GM23338 (cell line): ENCODE measurements around the gene TBC1D16. TPM values are rescaled to one million over a fixed set of nuclear protein-coding genes. Genes with fewer than 3 reads are reported as not detected.

Experiments used
- ATAC-seq: fragments of 200-7000 bp; cut with Tn5 transposase; 3 replicates; pipeline ENCODE4 v1.9.1; 2020
- DNase-seq: peaks from one replicate; pipeline ENCODE4 v3.0.0-alpha.2; 2015; ENCODE audit warnings: low spot score
- H2AFZ ChIP-seq: fragments of 200-600 bp; sonication (generic); 2 replicates; pipeline ENCODE4 v1.8.0; 2016; ENCODE audit warnings: antibody characterized with exemption, mild to moderate bottlenecking, moderate library complexity
- H3F3A ChIP-seq: fragments of 200-600 bp; sonication (generic); replicated peaks from 2 replicates; pipeline ENCODE4 v1.8.0; 2017; ENCODE audit warnings: antibody characterized with exemption, mixed run types, low read depth
- H3K27ac ChIP-seq: fragments of 200-600 bp; sonication (generic); 2 replicates; pipeline ENCODE4 v1.6.1; 2016; ENCODE audit warnings: low read depth
- H3K27me3 ChIP-seq: fragments of 200-600 bp; sonication (generic); 2 replicates; pipeline ENCODE4 v1.8.0; 2016; ENCODE audit warnings: mild to moderate bottlenecking, mixed run types, moderate library complexity; ENCODE audit not compliant: insufficient read depth
- H3K36me3 ChIP-seq: fragments of 200-600 bp; sonication (generic); 2 replicates; pipeline ENCODE4 v1.8.0; 2016; ENCODE audit warnings: mild to moderate bottlenecking; ENCODE audit not compliant: insufficient read depth
- H3K4me1 ChIP-seq: fragments of 200-600 bp; sonication (generic); 2 replicates; pipeline ENCODE4 v1.8.0; 2016; ENCODE audit warnings: mild to moderate bottlenecking, moderate library complexity; ENCODE audit not compliant: insufficient read depth
- H3K4me2 ChIP-seq: fragments of 200-600 bp; sonication (generic); 2 replicates; pipeline ENCODE4 v1.7.1; 2017; ENCODE audit warnings: mixed run types
- H3K4me3 ChIP-seq: fragments of 200-600 bp; sonication (generic); 2 replicates; pipeline ENCODE4 v1.6.1; 2016; ENCODE audit warnings: mixed run types
- H3K79me2 ChIP-seq: fragments of 200-600 bp; sonication (generic); replicated peaks from 2 replicates; pipeline ENCODE4 v1.8.0; 2017; ENCODE audit warnings: mild to moderate bottlenecking; ENCODE audit not compliant: insufficient read depth
- H3K9me2 ChIP-seq: fragments of 200-600 bp; sonication (generic); 2 replicates; pipeline ENCODE4 v1.8.0; 2017; ENCODE audit not compliant: insufficient read depth
- H4K20me1 ChIP-seq: fragments of 200-600 bp; sonication (generic); replicated peaks from 2 replicates; pipeline ENCODE4 v1.8.0; 2017; ENCODE audit warnings: mild to moderate bottlenecking; ENCODE audit not compliant: insufficient read depth
- H3K27ac Mint-ChIP-seq: 2 replicates; pipeline ENCODE4 v1.8.0; 2020; ENCODE audit warnings: inconsistent platforms, mild to moderate bottlenecking, moderate library complexity, mixed read lengths
- H3K27me3 Mint-ChIP-seq: 3 replicates; pipeline ENCODE4 v1.8.0; 2022; ENCODE audit warnings: low read depth, mild to moderate bottlenecking, moderate library complexity, mixed read lengths, inconsistent platforms; ENCODE audit not compliant: insufficient read depth, poor library complexity
- H3K36me3 Mint-ChIP-seq: 3 replicates; pipeline ENCODE4 v1.8.0; 2021; ENCODE audit warnings: low read depth, mild to moderate bottlenecking, inconsistent platforms, moderate library complexity, mixed read lengths
- H3K4me1 Mint-ChIP-seq: 3 replicates; pipeline ENCODE4 v1.8.0; 2020; ENCODE audit warnings: mild to moderate bottlenecking, inconsistent platforms, mixed read lengths
- H3K4me3 Mint-ChIP-seq: 3 replicates; pipeline ENCODE4 v1.8.0; 2021; ENCODE audit warnings: moderate library complexity, mild to moderate bottlenecking, inconsistent platforms, mixed read lengths
- H3K9me3 Mint-ChIP-seq: 3 replicates; pipeline ENCODE4 v1.8.0; 2020; ENCODE audit warnings: moderate library complexity, mild to moderate bottlenecking, inconsistent platforms, mixed read lengths
- CREB1 ChIP-seq: fragments of 250-450 bp; sonication (Bioruptor Pico); IDR thresholded peaks from 2 replicates; pipeline ENCODE4 v1.5.0; 2020; ENCODE audit warnings: low read depth, mild to moderate bottlenecking, moderate library complexity
- CTCF ChIP-seq, 2 experiments: fragments of 200-600 bp in 1 of 2; sonication (generic) in 1 of 2; conservative IDR thresholded peaks; 2 replicates each; pipeline versions ENCODE4 v1.5.1 to v1.6.1; 2016 to 2017; ENCODE audit warnings: antibody characterized with exemption in 2 of 2, low read depth in 2 of 2, mild to moderate bottlenecking in 2 of 2, moderate library complexity in 1 of 2
- ETS1 ChIP-seq: IDR thresholded peaks from 2 replicates; pipeline ENCODE4 v1.6.1; 2016; ENCODE audit warnings: antibody characterized with exemption
- EZH2 ChIP-seq: fragments of 200-600 bp; sonication (generic); IDR thresholded peaks from one replicate; pipeline ENCODE4 v1.8.0; 2017; ENCODE audit warnings: antibody characterized with exemption, mild to moderate bottlenecking, low read depth; ENCODE audit not compliant: unreplicated experiment
- EZH2phosphoT487 ChIP-seq: fragments of 200-600 bp; sonication (generic); IDR thresholded peaks from one replicate; pipeline ENCODE4 v1.8.1; 2018; ENCODE audit warnings: antibody characterized with exemption; ENCODE audit not compliant: unreplicated experiment
- JUNB ChIP-seq: IDR thresholded peaks from one replicate; pipeline ENCODE4 v1.6.1; 2016; ENCODE audit warnings: antibody characterized with exemption; ENCODE audit not compliant: unreplicated experiment
- NANOG ChIP-seq: IDR thresholded peaks from 2 replicates; pipeline ENCODE4 v1.6.1; 2016; ENCODE audit warnings: antibody characterized with exemption, borderline replicate concordance
- POLR2AphosphoS5 ChIP-seq: IDR thresholded peaks from 2 replicates; pipeline ENCODE4 v1.6.1; 2016; ENCODE audit warnings: antibody characterized with exemption, low read depth
- REST ChIP-seq: IDR thresholded peaks from one replicate; pipeline ENCODE4 v1.6.1; 2018; ENCODE audit warnings: antibody characterized with exemption; ENCODE audit not compliant: unreplicated experiment
- STAT1 ChIP-seq: IDR thresholded peaks from one replicate; pipeline ENCODE4 v1.6.1; 2016; ENCODE audit warnings: antibody characterized with exemption; ENCODE audit not compliant: unreplicated experiment
- ZNF114 ChIP-seq: fragments of 250-450 bp; sonication (Bioruptor Pico); IDR thresholded peaks from 2 replicates; pipeline ENCODE4 v1.5.0; 2020; ENCODE audit warnings: mild to moderate bottlenecking, moderate library complexity
- ZNF331 ChIP-seq: fragments of 250-450 bp; sonication (Bioruptor Pico); IDR thresholded peaks from 2 replicates; pipeline ENCODE4 v1.5.0; 2020; ENCODE audit warnings: low read depth, mild to moderate bottlenecking, moderate library complexity
- ZNF462 ChIP-seq: fragments of 250-450 bp; sonication (Bioruptor Pico); IDR thresholded peaks from 2 replicates; pipeline ENCODE4 v1.5.0; 2020; ENCODE audit warnings: mild to moderate bottlenecking, moderate library complexity
- polyA plus RNA-seq: library from polyadenylated mRNA; unstranded; fragments of >200 nt; fragmentation: Nextera tagmentation; extraction: Ambion mirVana; gene quantifications from 2 replicates; pipeline ENCODE4 v1.2.1, GENCODE V29; 2016
- total RNA-seq: library from RNA; depleted of rRNA; stranded (reverse); fragments of >200 nt; shearing (Covaris generic); gene quantifications from 2 replicates; pipeline ENCODE4 v1.2.3, GENCODE V29; 2014

Gene TBC1D16
- total and polyA plus RNA-seq, 2 experiments from 2014 or later: 16.7 to 104 TPM

GRCh38 chr17:80083136-80083661 lies 47.5 kb upstream of the TBC1D16 start:
- ATAC-seq: no peak
- H3K4me2 ChIP-seq: no peak overlapping the region

More at GRCh38 chr17:80083136-80083661, 47.5 kb upstream of the TBC1D16 start:
- H3K4me1 Mint-ChIP-seq: peaks cover 12% of the 10 kb centered on the region
- Histone ChIP-seq H3K27me3 (no peaks in the 10 kb centered on the region), H3K36me3 (no peaks in the 10 kb centered on the region), H4K20me1 (no peaks in the 10 kb centered on the region; the same call in 1 of the 2 replicates), H3K4me1 (peaks cover 12% of the 10 kb centered on the region), H3K27ac (no peak overlapping the region), H3K79me2 (no peaks in the 10 kb centered on the region), H3F3A (0 out of 2 replicates have a peak, but pooled peaks cover 6% of the 10 kb centered on the region), H3K9me2 (no peaks in the 10 kb centered on the region), H2AFZ (no peak overlapping the region), H3K4me3 (no peak overlapping the region)
- H3K27me3 Mint-ChIP-seq: peaks cover 3% of the 10 kb centered on the region
- H3K9me3 Mint-ChIP-seq: no peaks in the 10 kb centered on the region
- peaks cover 2% of the 10 kb centered on the region; the same call in 1 of the 3 replicates for H3K36me3 Mint-ChIP-seq
- no peak overlapping the region for H3K27ac Mint-ChIP-seq
- H3K4me3 Mint-ChIP-seq: no peak overlapping the region
- TF ChIP-seq STAT1 (no peak), EZH2phosphoT487 (no peak), CREB1 (CRISPR knock-in tag) (no peak), CTCF (conservative IDR thresholded peaks at IDR 0.05; ENCODE audit: low read depth in 2 of 2) (no peak), JUNB (no peak), POLR2AphosphoS5 (no peak), EZH2 (no peak), NANOG (no peak), ZNF462 (no peak), REST (no peak), ZNF331 (CRISPR knock-in tag) (no peak), ETS1 (no peak), ZNF114 (CRISPR knock-in tag) (no peak)
- no peak for DNase-seq
